Retinal pigment epithelial cell (primary cell): ENCODE measurements around the gene C19orf33.

ENCODE experiments used
- DNase-seq: peaks from one replicate; pipeline ENCODE4 v3.0.0-alpha.2; 2010; ENCODE audit warnings: low read depth
- H3K4me3 ChIP-seq: 2 replicates; pipeline ENCODE4 v1.5.1; 2011; ENCODE audit warnings: mild to moderate bottlenecking, low read length, control low read depth, moderate library complexity
- CTCF ChIP-seq: conservative IDR thresholded peaks from 2 replicates; pipeline ENCODE4 v1.5.1; 2011; ENCODE audit warnings: low read depth, low read length, control low read depth, inconsistent platforms

Gene C19orf33

GRCh38 chr19:38273499-38273898 lies 30.6 kb upstream of the C19orf33 start:
- DNase-seq: no peak
- no peak for TF ChIP-seq CTCF

GRCh38 chr19:38274739-38275138 lies 29.3 kb upstream of the C19orf33 start:
- TF ChIP-seq CTCF: no peak
- DNase-seq: no peak

More at GRCh38 chr19:38273499-38273898, 30.6 kb upstream of the C19orf33 start:
- H3K4me3 ChIP-seq: no peak overlapping the region

GRCh38 chr19:38276942-38277517 lies 27.0 kb upstream of the C19orf33 start:
- no peak for DNase-seq
- no peak overlapping the region for H3K4me3 ChIP-seq
- TF ChIP-seq CTCF: no peak

More at GRCh38 chr19:38274739-38275138, 29.3 kb upstream of the C19orf33 start:
- H3K4me3 ChIP-seq: no peak overlapping the region

GRCh38 chr19:38277549-38277948 lies 26.5 kb upstream of the C19orf33 start:
- no peak for DNase-seq
- H3K4me3 ChIP-seq: no peak overlapping the region
- TF ChIP-seq CTCF: no peak

GRCh38 chr19:38277969-38278680 lies 25.9 kb upstream of the C19orf33 start:
- TF ChIP-seq CTCF: no peak
- DNase-seq: no peak
- H3K4me3 ChIP-seq: no peak overlapping the region

- no peak overlapping the region for H3K4me3 ChIP-seq
- DNase-seq: no peak
- TF ChIP-seq CTCF: no peak
Observed at GRCh38 chr19:38278751-38279150, 25.3 kb upstream of the C19orf33 start.
